Measurements from ENCODE around the gene VIPR2.
A peak's percentile ranks its signal among the peaks of the same experiment; 100 is the strongest.
"Not testable (repeated sequence)": the region's sequence is repeated elsewhere in the genome, so short reads cannot be mapped to it uniquely, and the experiment has no call there.

The VIPR2 gene, protein sequence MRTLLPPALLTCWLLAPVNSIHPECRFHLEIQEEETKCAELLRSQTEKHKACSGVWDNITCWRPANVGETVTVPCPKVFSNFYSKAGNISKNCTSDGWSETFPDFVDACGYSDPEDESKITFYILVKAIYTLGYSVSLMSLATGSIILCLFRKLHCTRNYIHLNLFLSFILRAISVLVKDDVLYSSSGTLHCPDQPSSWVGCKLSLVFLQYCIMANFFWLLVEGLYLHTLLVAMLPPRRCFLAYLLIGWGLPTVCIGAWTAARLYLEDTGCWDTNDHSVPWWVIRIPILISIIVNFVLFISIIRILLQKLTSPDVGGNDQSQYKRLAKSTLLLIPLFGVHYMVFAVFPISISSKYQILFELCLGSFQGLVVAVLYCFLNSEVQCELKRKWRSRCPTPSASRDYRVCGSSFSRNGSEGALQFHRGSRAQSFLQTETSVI

GRCh38 chr7:159144758-159145489 lies at the start of gene VIPR2:
TSS of gene VIPR2 (minus strand) at chr7:159144867. CDS start at chr7:159144771, 96 bp downstream.
- peak; percentile 17 to 79 for DNase-seq

DNA sequence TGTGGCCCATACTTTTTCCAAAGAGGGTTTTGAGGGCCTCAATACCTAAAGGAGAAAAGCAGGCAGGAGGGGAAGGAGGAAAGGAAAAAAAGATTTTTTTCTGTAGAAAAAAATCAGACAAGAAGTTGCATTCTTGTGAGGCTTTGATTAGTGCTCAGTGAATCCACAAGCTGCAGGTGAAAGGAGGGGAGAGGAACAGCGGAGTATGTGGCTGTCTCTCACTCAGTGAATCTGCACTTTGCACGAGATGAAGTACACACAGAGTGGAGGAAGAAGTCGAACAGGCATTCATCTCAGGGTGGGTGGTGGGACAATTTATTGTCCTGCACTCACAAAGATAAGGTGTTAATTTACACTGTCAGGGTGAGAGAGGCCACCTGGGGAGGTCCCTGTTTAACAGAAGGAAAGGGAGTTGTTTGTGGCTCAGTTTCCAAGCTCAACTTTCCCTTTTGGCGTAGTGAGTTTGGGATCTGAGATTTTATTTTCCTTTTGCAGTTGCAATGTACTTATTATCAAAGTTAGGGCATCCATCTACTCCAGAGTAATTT lies 49.0 kb upstream of the VIPR2 start:
- DNase-seq, result no peak

DNA sequence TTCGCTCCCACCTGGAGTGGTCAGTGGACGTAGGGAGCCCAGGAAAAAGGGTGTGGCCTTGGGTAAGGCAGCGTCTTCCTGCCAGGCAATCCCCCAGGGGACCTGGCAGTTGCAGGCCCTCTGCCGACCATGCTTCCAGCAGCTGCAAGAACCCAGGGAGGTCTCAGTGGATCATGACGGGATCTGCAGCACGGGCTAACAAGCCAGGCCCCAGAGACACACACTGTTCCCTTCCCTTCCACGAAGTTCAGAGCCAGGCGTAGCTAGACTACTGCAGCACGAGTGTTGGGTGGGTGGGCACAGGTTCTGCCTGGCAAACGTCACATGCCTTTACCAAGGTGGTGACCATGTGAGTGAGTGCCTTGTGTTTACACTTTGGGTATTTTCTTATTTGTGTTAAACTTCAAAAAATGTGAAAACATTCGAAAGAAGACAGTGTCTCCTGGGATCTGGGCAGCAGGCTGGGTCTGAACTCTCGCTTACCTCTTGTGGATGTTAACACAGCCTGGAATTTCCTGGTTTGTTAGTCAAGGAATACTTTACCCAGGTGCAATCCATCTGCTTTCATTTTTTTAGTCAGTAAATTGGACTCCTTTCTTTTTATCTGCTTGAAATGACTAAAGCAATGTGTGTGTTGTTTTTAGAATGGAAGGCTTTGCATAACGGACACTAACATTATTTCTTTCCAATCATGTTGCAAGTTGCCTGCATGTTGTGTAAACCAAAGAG lies 48.2 kb upstream of the VIPR2 start:
- peak in 1 of 2 experiments; percentile 28 for DNase-seq

DNA sequence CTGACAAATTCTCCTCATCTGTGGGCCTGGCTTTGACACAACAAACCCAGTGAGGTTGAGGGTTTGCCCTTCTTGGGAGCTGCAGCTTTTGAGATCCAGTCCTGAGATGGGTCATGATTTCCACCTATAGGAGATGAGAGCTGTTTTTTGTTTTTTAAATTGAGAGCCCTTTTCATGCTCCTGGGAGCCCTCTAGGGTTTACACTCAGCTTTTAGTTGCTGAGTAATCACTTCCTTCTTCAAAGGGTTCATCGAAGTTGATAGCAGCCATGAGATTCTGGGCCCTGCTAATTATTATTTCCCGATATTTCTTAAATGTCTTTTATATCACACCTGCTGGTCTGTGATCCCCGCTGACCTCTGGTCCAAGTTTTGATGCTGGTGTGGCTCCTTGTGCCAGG lies 47.3 kb upstream of the VIPR2 start:
- peak in 1 of 2 experiments; percentile 33 for DNase-seq

GRCh38 chr7:159191236-159191635 lies 46.6 kb upstream of the VIPR2 start:
- no peak for DNase-seq

GRCh38 chr7:159188011-159188410 lies 43.3 kb upstream of the VIPR2 start:
- DNase-seq, result no peak

GRCh38 chr7:159179241-159179640 lies 34.6 kb upstream of the VIPR2 start:
- no peak for DNase-seq

GRCh38 chr7:159177284-159177953 lies 32.8 kb upstream of the VIPR2 start:
- DNase-seq, result no peak

- DNase-seq, result no peak
These were observed 31.1 kb upstream of the VIPR2 start for GRCh38 chr7:159175792-159176191.

- not testable (repeated sequence) for DNase-seq
These were observed 30.4 kb upstream of the VIPR2 start for GRCh38 chr7:159175100-159175499.

DNA sequence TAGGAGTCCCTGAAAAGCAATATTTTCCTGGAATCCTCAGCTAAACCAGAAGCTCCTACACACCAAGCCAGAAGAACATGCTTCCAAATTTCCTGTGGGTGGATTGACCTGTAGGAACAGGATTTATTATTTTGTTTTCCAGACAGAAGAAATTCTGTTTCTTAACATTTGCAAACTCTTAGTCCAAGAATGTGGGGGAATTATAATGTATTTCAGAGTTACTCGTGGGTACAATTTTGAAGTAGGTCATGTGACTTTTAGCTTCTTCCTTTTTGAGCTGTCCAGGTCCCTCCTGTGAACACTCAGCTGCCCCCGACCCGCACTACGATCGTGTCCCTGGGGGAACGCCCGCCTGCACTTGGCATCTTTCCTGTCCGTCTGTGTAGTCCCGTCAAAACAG lies 27.7 kb upstream of the VIPR2 start:
- DNase-seq, result no peak

DNA sequence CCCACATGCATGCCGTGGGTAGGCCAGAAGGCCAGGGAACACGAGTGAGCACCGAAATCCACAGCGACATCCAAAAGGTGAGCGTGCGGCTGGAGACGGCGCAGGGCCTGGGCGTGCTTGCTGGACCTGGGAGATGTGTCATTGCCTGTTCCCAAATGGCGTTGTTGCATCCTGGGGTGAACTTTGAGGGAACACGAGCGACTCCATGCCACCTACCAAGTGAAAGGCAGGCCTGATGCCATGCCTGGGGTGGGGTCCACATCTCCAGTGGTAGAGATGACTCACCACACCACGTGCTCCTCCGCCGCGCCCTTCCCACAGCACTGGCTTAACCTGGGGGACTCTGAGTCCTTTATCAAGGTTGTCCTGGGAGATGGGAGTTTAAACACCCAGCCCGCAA lies 24.7 kb upstream of the VIPR2 start:
- DNase-seq, result no peak

DNA sequence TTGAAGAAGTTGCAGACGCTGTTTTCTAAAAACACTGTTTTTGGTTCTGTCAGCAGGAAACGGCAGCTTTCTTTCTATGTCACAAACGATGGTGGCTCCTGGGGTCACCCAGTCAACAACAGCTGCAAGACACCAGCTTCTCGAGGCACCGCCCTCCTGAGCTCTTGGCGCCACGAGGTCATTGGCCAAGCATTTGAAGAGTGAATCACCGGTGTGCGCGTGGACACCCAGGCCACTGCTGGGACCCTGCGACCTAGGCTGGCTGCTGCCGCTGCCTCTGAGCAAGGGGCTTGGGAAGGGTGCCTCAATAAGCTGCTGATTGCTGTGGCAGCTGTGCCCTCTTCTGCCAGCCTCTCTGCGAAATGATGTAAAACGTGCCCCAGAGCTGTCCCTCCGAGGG lies 22.5 kb upstream of the VIPR2 start:
- DNase-seq, result no peak

- no peak for DNase-seq
These were observed 21.9 kb upstream of the VIPR2 start for GRCh38 chr7:159166530-159166929.

GRCh38 chr7:159165352-159165751 lies 20.7 kb upstream of the VIPR2 start:
- DNase-seq, result no peak

DNA sequence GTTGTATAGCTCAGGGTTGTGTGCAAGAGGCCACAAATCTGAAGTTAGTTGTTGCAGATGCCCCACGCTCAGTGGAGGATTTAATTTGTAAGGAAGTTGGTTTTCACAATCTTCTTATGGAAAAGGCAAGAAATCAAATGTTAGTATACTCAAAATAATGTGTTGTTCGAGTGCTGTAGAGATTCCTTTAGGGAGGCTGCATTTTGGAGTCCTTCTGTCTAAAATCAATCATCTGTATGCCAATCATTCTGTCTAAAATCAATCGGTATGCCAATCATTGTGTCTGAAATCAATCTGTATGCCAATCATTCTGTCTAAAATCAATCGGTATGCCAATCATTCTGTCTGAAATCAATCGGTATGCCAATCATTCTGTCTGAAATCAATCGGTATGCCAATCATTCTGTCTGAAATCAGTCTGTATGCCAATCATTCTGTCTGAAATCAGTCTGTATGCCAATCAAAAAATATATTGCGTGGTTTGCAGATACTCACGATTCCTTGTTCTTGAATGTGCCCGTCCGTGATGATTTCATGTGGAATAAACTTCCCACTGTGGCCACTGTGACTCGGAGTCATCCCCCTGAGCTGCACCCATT lies 19.1 kb upstream of the VIPR2 start:
- DNase-seq, result not testable (repeated sequence)

DNA sequence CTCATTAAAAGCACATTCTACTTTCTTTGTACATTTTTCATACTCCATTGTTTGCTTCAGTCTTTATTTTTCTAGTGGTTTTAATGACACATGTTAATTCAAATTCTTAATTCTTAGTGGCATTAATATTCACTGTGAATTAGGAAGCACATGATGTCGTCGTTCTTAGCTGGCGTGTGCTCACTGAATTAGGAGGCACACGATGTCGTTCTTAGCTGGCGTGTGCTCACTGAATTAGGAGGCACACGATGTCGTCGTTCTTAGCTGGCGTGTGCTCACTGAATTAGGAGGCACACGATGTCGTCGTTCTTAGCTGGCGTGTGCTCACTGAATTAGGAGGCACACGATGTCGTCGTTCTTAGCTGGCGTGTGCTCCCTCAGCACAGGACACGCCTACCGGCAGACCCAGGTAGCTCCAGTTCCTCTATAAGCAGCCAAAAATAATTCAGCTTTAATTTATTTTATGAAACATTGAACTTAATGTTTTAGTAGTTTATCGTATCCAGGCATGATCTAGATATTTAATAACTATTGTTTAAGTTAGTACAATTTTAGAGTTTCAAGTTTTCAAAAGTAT lies 17.5 kb upstream of the VIPR2 start:
- not testable (repeated sequence) for DNase-seq

GRCh38 chr7:159160450-159160849 lies 15.8 kb upstream of the VIPR2 start:
- DNase-seq, result no peak

- no peak for DNase-seq
These were observed 15.1 kb upstream of the VIPR2 start for GRCh38 chr7:159159731-159160130.

DNA sequence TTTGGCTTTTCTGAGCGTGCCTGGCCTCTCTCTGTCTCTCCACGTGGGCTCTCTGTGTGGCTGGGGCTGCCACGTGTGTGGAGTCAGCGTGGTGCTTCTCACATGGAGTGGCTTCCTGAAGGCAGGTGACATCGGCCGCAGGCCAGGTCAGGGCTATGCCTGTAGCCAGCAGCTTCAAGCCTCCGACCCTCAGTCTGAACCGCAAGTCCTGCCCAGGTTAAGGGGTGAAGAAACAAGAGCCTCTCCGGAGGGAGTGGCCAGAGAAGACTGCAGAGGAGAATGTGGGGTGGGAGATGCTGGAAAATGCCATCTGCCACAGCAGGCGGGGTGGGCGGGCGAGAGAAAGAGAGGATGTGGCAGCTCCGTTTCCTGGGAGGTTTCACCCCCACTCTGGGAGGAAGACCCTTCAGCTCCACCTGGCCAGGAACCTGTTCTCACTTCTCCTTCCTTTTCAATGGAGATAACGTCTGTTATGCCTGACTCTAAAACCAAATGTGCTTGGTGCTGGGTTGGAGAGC lies 14.3 kb upstream of the VIPR2 start:
- DNase-seq, result no peak

GRCh38 chr7:159158125-159158887 lies 13.6 kb upstream of the VIPR2 start:
- DNase-seq, result no peak

All from NCI-H526 (cell line).